ENCODE data around the gene RECQL.

Gene RECQL, protein sequence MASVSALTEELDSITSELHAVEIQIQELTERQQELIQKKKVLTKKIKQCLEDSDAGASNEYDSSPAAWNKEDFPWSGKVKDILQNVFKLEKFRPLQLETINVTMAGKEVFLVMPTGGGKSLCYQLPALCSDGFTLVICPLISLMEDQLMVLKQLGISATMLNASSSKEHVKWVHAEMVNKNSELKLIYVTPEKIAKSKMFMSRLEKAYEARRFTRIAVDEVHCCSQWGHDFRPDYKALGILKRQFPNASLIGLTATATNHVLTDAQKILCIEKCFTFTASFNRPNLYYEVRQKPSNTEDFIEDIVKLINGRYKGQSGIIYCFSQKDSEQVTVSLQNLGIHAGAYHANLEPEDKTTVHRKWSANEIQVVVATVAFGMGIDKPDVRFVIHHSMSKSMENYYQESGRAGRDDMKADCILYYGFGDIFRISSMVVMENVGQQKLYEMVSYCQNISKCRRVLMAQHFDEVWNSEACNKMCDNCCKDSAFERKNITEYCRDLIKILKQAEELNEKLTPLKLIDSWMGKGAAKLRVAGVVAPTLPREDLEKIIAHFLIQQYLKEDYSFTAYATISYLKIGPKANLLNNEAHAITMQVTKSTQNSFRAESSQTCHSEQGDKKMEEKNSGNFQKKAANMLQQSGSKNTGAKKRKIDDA

DNA sequence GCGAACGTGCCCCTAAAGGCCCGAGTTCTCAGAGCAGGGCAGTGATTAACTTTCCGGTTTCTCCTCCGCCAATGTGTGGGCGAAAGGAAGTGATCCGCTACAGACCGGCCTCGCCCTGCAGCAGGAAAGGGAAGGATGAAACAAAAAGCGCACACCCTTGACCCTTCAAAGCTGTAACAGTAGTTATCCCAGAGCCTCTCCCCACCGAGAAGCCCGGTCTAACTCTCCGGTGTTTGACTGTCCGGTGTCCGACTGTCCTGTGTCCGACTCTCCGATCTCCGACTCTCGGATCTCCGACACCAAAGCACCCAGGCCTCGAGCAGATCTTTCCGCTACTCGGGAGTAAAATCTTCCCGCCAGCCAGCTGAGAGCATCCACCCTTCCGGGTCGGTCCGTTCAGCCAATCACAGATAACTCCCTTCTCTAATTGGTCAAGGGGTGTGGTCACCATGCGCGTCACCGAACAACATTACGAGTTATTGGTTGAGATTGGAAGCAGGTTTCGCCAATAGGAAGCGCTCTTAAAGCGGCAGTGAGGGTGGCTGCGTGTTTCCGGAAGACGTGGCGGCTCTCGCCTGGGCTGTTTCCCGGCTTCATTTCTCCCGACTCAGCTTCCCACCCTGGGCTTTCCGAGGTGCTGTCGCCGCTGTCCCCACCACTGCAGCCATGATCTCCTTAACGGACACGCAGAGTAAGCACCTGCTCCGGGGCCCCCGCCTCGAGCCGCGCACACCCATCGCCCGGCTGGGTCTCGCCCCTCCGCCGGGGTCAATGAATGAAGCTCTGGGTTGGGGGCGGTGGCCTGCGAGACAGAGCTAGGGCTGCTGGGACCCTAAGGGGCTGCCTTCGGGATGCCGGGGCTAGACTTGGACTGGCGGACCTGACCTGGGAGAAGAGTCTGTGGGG lies at the start of gene RECQL, which contains the start of gene GOLT1B:
TSS of gene RECQL (minus strand) at position 378 of the 906 bp plus-strand sequence. CDS start 2,065 bp downstream, outside the sequence.
TSS of gene GOLT1B (plus strand) at position 532 of the 906 bp plus-strand sequence. CDS start at position 667, 135 bp downstream.
- DNase-seq = peak; percentile 98

DNA sequence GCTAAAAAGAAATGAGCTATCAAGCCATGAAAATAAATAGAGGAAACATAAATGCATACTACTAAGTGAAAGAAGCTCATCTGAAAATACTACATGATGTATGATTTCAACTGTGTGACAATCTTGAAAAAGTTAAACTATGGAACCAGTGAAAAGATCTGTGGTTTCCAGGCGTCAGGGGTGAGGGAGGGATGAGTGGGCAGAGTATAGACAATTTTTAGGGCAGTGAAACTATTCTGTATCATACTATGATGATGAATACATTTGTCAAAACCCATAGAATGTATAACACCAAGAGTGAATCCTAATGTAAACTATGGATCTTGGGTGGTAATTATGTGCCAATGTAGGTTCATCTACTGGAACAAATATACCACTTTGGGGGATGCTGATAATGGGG lies 46.0 kb upstream of the RECQL start:
- DNase-seq = no peak

DNA sequence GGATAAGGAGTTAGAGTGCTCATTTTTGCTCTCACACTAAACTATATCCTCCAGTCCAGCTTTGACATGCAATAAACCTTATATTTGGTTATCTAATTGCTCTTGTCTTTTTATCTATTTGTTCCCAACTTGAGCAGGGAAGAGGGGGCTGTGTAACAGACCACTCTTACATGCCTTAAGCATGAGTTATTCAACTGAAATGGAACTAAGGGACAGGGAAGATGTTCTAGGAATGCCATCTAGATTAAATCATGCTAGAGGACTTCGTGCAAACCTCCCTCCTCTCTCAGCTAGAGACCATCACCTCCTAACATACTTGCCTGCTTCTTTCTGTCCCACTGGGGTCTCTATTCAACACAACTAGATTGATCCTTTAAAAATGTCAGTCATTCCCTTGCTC lies 45.3 kb upstream of the RECQL start:
- peak; percentile 28 for DNase-seq

DNA sequence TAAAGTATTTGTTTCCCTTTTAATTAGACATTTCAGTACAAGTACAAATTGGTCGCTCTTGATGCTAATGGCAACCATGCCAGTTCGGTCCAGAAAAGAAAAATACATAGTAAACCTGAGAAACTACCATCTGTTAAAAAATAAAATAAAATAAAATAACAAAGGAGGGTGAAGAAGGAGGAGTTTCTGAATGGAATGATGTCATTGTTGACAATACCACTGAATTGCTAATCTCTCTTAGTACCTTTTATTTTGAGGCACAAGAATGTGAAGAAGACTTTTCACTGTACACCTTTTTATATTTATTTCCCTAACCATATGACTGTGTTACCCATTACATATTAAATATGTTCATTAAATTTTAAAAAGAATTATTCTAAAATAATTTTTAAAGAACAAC lies 44.1 kb upstream of the RECQL start:
- no peak for DNase-seq

DNA sequence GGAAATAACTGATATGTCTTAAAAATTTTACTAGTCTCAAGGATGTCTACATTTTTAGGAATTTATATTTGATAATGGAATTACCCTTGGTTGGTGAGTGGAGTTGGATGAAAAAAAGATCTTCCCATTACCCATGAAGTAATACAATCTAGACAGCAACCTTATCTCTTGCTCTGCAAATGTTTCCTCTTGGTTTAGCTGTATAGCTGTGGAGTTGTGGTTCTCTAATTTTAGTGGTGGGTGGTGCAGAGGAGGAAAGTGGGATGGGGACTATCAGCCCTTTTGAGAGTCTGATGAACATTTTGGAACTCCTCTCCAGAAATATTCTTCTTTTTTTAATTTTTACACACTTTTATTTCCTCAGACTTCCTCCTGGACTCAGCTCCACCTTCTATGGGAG lies 41.7 kb upstream of the RECQL start:
- DNase-seq = no peak

DNA sequence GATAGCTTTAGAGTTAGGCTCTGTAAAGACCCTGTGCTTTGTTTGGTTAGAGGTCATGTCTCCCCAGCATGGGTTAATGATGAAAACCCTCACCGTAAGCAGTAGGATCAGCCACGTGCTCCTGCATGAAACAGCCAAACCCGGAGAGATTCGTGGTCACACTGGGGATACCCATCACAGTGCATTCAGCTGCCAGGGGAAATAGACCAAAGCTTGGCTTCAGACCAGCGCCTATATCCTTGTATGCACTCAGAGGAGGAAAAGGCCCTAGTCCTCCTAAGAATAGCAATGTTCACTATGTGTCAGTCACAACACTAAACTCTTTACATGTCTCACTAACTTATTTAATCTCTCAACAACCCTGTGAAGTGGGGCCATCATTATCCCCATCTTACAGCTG lies 41.0 kb upstream of the RECQL start:
- DNase-seq = no peak

DNA sequence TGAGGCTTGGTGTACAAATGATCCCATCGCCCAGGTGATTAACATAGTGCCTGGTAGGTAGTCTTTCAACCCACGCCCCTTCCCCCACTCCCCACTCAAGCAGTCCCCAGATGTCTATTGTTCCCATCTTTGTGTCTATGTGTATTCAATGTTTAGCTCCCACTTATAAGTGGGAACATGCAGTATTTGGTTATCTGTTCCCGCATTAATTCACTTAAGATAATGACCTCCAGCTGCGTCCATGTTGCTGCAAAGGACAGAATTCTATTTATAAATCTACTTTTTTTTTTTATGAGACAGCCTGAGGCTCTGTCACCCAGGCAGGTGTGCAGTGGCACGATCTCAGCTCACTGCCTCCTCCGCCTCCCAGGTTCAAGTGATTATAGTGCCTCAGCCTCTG lies 40.3 kb upstream of the RECQL start:
- no peak for DNase-seq

DNA sequence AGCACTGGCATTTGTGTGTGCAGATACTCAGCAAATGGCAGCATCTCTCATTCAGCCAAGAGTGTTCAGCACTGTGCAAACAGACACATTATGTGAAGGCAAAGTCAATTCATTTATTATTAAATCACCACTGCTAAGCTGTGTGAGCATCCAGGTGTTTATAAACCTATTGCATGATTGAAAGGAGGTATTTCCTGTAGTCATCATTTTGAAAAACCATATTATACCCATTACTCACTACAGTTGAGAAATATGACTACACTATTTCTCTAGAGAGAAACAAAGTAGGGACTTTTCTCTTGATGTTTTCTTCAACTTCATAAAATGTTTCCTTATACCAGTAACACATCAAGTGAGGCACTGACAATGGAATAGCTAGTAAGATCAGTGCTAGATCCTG lies 38.4 kb upstream of the RECQL start:
- DNase-seq = no peak

DNA sequence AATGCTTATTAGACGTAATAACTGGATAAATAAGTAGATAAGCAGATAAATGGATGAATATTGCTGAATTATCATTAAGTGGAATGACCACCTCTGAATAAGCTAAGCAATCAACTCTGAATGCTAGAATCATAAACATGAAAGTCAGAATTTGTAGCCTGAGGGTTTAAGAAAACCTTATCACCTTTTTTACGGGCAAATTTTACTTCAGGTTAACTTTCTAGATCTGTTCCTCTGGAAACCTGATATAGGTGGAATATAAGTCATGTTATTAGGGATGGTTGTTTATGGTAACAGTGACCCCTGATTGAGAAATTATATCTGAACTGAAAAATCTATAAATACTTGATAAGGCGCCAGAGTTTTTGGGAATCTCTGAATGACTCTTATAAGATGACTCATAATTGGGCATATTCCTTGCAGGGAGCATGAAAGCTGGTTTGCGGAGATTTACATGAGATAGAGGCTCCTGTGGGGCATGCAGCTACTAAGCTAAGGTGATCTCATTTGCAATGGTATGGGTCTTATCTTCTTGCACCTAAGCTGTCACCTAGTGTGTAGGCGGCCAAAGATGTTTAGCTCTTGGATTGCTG lies 36.7 kb upstream of the RECQL start:
- no peak for DNase-seq

DNA sequence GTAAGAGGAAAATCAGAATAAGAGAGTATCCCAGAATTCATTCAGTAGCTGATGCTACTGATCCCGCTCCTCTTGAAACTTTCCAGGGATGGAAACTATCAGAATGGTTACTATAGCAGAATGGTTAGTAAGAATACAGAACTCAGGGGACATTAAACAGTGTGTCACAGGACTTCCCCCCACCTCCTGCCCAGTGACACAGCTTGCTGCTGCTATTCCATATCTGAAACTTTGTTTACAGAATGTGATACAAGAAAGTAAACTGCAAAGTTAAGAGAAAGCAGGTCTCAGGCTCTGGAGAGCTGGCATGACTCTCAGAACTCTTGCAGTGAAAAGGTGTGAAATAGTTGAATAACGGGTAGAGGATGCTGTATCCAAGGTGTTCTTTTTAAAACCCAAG lies 28.0 kb upstream of the RECQL start:
- DNase-seq = no peak

DNA sequence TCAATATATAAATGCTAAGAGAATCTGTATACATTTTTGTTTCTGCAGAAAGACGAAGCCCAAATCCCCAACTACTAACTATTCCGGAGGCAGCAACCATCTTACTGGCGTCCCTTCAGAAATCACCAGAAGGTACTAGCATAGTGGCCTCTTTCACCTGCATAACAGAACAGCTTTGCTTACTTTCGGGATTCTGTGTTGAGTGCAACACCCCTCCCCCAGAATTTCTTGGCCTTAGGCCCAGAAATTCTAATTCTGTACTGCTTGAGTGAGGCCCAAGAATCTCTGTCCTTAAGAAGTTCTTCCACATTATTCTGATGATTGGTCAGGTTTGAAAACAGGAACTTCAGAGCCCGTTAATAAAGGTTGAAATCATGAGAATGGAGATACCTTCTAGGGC lies 27.5 kb upstream of the RECQL start:
- no peak for DNase-seq

DNA sequence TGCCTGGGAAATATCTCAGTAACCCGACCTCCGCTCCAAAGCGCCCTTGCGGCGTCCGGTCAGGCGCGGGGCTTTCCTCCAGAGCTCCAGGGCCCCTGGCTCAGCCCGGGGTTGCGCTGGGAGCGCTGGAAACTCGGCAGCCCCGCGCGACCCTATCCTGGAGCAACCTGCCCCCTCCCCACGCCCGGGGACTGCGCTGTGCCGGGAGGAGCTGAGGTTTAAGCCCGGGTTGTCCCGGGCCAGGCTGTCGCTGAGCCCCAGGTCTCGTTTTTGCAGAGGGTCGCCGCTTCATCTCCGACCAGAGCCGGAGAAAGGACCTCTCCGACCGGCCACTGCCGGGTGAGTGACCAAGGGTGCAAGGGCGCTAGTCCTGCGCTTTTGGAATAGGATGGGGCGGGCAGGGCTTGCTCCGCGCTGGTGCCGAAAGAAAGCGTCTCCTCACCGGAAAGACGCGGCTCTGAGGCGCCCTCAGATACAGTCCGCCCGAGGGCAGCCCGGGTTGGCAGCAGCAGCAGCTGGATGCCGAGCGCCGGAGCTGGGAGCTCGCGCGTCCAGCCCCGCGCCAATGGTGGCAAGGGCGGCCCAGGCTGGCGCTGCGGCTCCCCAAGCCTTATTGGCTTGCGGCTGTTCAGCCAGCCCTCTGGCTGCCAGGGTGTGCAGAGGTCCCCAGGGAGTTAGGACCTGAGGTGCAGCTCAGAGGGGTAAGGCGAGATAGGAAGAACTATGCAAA lies 26.2 kb upstream of the RECQL start:
- peak; percentile 26 for DNase-seq

DNA sequence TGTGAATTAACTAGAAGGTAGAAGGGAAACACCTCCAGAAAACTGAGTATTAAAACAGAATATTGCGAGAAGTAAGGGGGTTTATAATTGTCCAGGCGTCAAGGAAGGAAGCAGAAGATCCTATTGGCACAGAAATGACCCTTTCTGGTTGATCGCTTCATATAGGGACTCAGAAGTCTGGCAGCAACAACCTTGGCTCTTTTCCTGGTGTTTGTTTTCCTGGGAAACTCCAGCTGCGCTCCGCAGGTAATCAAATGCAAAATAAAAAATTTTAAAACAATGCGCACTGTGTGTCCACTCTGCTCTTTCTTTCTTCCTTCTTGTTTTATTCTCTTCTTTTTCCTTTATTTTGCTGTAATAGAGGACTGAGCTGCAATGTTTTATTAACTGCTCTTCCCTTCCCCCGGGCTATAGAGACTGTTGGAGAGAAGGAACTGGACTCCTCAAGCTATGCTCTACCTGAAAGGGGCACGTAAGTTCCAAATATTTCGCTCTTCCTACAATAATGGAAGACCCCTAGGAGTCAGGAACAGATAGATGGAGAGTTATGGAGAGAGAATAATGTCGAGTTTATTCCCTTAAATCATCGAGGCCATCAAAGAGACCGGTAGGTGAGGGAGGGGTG lies 25.4 kb upstream of the RECQL start:
- DNase-seq = no peak

DNA sequence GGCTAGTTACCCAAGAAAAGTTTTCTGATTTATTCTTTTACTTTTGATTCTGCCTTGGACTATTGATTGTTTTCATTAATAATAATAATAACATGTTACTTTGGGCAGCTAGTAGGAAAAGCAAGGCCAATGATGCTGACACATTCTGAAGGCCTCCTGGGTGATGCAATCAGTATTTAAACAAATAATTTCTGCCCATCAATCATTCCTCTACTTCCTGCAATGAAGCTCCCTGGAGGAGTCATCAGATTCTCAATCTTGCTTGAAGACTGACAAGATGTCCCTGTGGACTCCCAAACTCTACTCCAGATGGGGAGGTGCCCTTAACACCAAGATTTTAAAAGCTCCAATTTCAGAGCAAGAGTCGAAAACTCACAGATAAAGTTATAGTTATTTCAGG lies 24.6 kb upstream of the RECQL start, which contains the start of gene SPX:
TSS of gene SPX (plus strand) at position 244 of the 400 bp plus-strand sequence. CDS start 177 bp downstream, outside the sequence.
- DNase-seq = peak; percentile 67

DNA sequence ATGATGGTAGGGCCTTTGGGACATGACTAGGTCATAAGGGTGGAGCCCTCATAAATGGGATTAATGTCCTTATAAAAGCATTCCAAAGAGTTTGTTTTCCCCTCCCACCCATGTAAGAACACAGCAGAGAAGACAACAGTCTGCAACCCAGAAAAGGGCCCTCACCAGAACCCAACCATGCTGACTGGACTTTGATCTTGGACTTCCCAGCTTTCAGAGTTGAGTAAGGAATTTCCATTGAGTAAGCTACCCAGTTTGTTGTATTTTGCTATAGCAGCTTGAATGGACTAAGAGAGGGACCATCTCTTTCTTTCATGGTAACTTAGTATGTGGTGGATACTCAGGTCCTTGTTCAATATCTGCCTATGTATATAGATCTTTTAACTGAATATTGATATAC lies 21.7 kb upstream of the RECQL start:
- DNase-seq = no peak

DNA sequence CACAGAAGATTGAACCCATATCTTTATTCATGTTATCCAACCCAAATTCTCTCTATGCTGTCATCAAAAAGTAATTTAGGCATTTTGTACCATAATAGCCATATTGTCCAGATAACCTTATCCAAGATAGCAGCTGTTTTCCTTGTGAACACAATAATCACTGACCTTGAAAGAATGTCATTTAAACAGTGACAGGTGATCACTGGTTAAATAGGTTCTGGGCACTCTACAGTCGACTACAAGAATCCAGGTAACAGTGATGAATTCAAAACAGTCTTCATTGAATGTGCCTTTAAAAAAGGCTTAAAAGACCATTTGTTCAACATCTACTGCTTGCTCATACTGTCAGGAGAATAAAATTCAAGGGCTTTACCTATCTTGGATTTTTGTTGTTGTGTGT lies 20.1 kb upstream of the RECQL start:
- no peak for DNase-seq

DNA sequence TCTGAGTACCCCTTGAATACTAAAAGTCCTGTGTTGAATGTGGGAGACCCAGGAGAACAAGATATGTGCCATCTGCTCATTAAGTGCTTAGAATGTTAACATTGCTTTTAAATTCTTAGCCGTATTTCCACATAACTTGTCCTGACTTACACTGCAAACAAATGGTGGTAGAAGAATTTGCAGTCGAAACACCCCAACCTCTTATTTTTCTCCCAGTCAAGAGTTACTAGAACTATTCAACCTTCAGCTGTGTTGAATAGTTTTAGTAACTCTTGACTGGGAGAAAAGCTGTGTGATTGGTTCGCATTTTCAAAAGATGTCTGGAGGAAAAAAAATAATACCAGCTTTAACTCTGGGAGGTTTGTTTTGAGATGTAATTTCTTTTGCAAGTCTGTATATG lies 17.0 kb upstream of the RECQL start:
- no peak for DNase-seq

DNA sequence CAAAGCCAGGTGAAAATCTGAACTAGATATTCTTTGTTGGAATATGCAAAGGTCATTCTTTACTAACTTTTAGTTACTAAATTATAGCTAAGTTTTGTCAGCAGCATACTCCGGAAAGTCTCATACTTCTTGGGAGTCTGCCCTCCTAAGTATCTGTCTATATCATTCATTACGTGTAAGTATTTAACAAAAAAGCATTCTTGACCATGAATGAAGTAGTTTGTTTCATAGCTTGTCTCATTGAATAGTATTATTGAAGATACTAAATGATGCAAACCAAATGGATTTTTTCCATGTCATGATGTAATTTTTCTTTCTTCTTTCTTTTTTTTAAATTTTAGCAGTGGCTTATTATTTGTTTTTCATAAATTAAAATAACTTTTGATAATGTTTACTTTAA lies 14.8 kb upstream of the RECQL start:
- DNase-seq = no peak

DNA sequence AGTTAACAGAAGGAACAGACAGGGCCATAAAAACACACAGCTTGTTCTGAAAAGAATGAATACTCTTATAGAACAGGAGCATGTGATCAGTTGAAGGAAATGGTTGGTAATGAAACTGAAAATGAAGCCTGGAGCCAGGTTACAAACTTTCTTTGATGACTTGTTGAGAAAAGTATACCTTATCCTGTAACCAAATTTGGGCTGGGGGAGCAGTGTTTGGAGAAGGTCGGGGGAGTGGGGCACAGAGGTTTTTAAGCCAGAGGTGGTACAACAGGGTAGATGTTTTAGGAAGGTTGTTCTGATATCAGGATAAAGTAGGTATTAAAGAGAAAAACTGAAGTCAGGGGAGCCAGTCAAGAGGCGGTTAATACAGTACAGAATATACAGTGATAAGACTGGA lies 8.3 kb upstream of the RECQL start:
- no peak for DNase-seq

DNA sequence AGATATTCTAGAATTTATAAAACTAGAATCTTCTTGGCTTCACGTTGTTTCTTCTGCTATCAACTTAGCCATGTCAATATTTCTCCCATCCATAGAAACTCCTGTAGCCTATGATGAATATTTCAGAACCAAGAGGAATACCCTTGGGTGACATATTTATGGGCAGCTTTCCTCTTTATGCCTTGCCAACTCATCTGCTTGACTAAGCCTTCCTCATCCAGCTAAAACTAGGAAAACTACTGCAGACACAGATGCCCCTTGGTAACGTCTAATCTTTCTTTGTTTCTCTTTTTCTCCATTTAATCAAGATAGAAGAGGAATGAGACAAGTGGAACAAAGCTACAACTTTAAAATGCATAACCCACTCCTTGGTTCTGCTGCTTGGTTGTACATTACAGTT lies 6.4 kb upstream of the RECQL start:
- no peak for DNase-seq

DNA sequence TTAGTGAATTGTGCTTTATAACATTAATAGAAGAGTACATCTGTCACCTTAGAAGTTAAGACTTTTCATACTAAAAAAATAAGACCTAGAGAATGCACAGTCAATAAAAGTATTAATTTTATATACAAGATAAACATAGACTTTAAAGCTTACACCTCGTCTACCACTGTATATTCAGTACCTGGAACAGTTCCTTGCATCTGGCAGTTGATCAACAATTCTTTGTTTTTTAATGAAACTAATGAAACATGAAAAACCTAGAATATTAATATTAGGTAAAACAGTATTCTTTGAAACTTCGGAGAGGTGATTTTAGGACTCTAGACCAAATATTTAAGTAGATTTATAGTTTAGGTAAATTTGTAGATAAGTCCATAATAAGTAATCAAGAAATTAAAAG lies 4.5 kb upstream of the RECQL start:
- no peak for DNase-seq

DNA sequence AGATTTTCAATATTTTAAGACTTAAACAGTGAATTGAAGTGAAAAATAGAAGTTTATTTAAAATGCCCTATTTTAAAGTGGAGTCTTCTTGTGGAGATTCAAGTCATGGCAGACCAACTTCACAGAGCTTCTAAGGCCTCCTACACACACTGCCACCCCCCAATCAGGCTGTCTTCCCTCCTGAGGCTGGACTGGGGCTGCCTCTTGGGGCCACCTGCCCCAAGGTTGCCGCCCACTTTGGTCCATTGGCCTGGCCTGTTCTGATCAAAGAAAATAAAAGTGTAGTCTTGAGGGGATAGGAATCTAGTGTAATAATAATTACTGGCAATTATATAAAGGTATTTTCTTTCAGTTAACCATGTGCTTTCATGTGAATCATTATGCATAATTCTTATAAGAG lies 1.4 kb upstream of the RECQL start:
- DNase-seq = no peak

All from fibroblast of upper back skin (primary cell).